Adrenal gland (tissue), 5 donors: ENCODE results near the gene AKT3.

Experiments used
- CTCF ChIP-seq, 6 experiments: fragments of 450-650 bp in 4 of 6; fragments of 200-600 bp in 2 of 6; sonication (generic) in 1 of 6; IDR thresholded peaks; 1 replicate in 5 of 6; 2 replicates in 1 of 6; pipeline versions ENCODE4 v1.5.1 to v1.8.0; 2016 to 2021; ENCODE audit warnings: antibody characterized with exemption in 6 of 6, mild to moderate bottlenecking in 2 of 6, moderate library complexity in 1 of 6
- POLR2A ChIP-seq, 2 donors: fragments of 450-650 bp; IDR thresholded peaks; one replicate each; pipeline ENCODE4 v1.6.1; 2017; ENCODE audit warnings: antibody characterized with exemption in 2 of 2, mild to moderate bottlenecking in 2 of 2, moderate library complexity in 1 of 2
- donor health status: DM: no; HTN: no; CAD: no.

- TF ChIP-seq POLR2A (IDR thresholded peaks at IDR 0.05) (no peak), CTCF (IDR thresholded peaks at IDR 0.05) (no peak)
Measured at GRCh38 chr1:243542739-243543415, 307.2 kb downstream of the AKT3 start.
